Lower leg skin (tissue), 3 donors: ENCODE results near the gene LIPG.

ENCODE experiments used
- POLR2A ChIP-seq, 2 donors: fragments of 450-650 bp; IDR thresholded peaks; one replicate each; pipeline ENCODE4 v1.6.1; 2016 to 2017; ENCODE audit warnings: antibody characterized with exemption in 2 of 2, mild to moderate bottlenecking in 1 of 2, moderate library complexity in 1 of 2
- TF ChIP-seq, protein P1 (sequence below), 3 donors: fragments of 450-650 bp; IDR thresholded peaks; one replicate each; pipeline ENCODE4 v1.5.1; 2016; ENCODE audit warnings: antibody characterized with exemption in 3 of 3, mild to moderate bottlenecking in 3 of 3, moderate library complexity in 2 of 3

DNA sequence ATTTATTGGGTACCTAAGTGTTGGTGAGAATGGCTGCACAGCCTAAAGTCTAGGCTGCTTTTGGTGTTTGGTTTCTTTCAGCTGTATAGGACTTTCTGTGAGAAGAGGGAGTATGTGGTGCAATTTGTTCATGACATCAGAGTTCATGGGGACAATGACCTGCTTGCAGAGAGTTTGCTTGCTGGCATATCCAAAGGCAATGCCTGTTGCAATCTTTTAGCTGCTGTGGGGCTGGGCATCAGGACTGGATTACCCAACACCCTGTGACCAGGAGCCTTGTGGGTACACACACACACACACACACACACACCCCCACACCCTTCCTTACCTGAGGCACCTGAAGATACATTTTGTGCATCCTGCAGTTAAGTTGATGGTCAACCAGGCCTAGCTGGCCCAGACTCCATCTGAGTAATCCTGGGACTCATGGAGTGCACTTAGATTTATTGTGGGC, 68.4 kb downstream of the LIPG start:
- TF ChIP-seq, protein P1, sequence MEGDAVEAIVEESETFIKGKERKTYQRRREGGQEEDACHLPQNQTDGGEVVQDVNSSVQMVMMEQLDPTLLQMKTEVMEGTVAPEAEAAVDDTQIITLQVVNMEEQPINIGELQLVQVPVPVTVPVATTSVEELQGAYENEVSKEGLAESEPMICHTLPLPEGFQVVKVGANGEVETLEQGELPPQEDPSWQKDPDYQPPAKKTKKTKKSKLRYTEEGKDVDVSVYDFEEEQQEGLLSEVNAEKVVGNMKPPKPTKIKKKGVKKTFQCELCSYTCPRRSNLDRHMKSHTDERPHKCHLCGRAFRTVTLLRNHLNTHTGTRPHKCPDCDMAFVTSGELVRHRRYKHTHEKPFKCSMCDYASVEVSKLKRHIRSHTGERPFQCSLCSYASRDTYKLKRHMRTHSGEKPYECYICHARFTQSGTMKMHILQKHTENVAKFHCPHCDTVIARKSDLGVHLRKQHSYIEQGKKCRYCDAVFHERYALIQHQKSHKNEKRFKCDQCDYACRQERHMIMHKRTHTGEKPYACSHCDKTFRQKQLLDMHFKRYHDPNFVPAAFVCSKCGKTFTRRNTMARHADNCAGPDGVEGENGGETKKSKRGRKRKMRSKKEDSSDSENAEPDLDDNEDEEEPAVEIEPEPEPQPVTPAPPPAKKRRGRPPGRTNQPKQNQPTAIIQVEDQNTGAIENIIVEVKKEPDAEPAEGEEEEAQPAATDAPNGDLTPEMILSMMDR (IDR thresholded peaks at IDR 0.05), result no peak
- TF ChIP-seq POLR2A (IDR thresholded peaks at IDR 0.05), result no peak
